HCT116 (cell line): ENCODE results near the gene USP3.

Source experiments
- EZH2 ChIP-seq: fragments of 200-600 bp; sonication (generic); IDR thresholded peaks from 2 replicates; pipeline ENCODE4 v1.6.1; 2017; ENCODE audit warnings: antibody characterized with exemption, mixed run types
- POLR2A ChIP-seq: IDR thresholded peaks from 2 replicates; pipeline ENCODE4 v1.7.0; 2011; ENCODE audit warnings: borderline replicate concordance; ENCODE audit not compliant: insufficient read depth, insufficient read length; ENCODE audit errors: extremely low read depth
- ZFX ChIP-seq: fragments of 450-650 bp; IDR thresholded peaks from 2 replicates; pipeline ENCODE4 v1.6.1; 2017
- TF ChIP-seq, protein P1 (sequence below), 3 experiments: fragments of 200-600 bp in 1 of 3; sonication (generic) in 1 of 3; IDR thresholded peaks in 2 of 3; conservative IDR thresholded peaks in 1 of 3; 2 replicates each; pipeline ENCODE4 v1.5.1; 2012 to 2017; ENCODE audit warnings: low read depth in 2 of 3, low read length in 2 of 3, antibody characterized with exemption in 1 of 3, borderline replicate concordance in 1 of 3, control low read depth in 1 of 3, mild to moderate bottlenecking in 1 of 3, mixed read lengths in 1 of 3, mixed run types in 1 of 3, moderate library complexity in 1 of 3; ENCODE audit not compliant: insufficient read depth in 1 of 3

DNA sequence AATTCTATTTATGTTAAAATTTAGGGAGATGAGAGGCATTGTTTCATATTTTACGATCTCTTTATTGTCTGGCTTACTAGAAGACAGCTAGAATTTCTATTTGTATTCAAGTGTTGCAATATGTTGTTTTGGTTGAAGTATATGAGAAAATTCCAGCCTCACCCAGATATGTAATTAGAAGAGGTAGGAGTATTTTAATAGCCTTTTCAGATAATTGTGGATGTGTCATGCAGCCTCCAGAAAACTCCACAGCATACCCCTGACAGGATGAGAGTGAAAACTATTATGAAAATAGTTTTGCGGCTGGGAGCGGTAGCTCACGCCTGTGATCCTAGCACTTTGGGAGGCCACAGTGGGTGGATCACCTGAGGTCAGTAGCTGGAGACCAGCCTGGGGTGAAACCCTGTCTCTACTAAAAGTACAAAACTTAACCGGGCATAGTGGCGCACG, 21.5 kb upstream of the USP3 start:
- TF ChIP-seq, protein P1, sequence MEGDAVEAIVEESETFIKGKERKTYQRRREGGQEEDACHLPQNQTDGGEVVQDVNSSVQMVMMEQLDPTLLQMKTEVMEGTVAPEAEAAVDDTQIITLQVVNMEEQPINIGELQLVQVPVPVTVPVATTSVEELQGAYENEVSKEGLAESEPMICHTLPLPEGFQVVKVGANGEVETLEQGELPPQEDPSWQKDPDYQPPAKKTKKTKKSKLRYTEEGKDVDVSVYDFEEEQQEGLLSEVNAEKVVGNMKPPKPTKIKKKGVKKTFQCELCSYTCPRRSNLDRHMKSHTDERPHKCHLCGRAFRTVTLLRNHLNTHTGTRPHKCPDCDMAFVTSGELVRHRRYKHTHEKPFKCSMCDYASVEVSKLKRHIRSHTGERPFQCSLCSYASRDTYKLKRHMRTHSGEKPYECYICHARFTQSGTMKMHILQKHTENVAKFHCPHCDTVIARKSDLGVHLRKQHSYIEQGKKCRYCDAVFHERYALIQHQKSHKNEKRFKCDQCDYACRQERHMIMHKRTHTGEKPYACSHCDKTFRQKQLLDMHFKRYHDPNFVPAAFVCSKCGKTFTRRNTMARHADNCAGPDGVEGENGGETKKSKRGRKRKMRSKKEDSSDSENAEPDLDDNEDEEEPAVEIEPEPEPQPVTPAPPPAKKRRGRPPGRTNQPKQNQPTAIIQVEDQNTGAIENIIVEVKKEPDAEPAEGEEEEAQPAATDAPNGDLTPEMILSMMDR (IDR thresholded peaks at IDR 0.05 in 2 of 3, conservative IDR thresholded peaks at IDR 0.05 in 1 of 3; ENCODE audit: borderline replicate concordance in 1 of 3, insufficient read depth in 1 of 3, low read depth in 2 of 3, low read length in 2 of 3), result no peak
- TF ChIP-seq ZFX (no peak), EZH2 (no peak), POLR2A (no peak)
